Thyroid gland (tissue), 4 donors: ENCODE data around the gene SPHK1. TPM values are rescaled to one million over a fixed set of nuclear protein-coding genes. Genes with fewer than 3 reads are reported as not detected.

Experiments used
- DNase-seq, 2 donors: peaks; one replicate each; pipeline ENCODE4 v3.0.0-alpha.2; 2019
- H3K27ac ChIP-seq, 3 donors: fragments of 200-600 bp; sonication (generic); 1 replicate in 2 of 3; 2 replicates in 1 of 3; pipeline ENCODE4 v1.5.1; 2016 to 2019; ENCODE audit warnings: mild to moderate bottlenecking in 1 of 3, moderate library complexity in 1 of 3
- H3K27me3 ChIP-seq: fragments of 200-600 bp; sonication (generic); one replicate; pipeline ENCODE4 v1.5.1; 2019
- H3K36me3 ChIP-seq, 2 donors: fragments of 200-600 bp; sonication (generic); one replicate each; pipeline ENCODE4 v1.5.1; 2016 to 2019
- H3K4me1 ChIP-seq, 2 donors: fragments of 200-600 bp; sonication (generic); one replicate each; pipeline ENCODE4 v1.5.1; 2017 to 2019
- H3K4me3 ChIP-seq, 3 donors: fragments of 200-600 bp; sonication (generic); replicated peaks in 1 of 3; 1 replicate in 2 of 3; 2 replicates in 1 of 3; pipeline ENCODE4 v1.5.1; 2016; ENCODE audit warnings: mild to moderate bottlenecking in 1 of 3
- H3K9me3 ChIP-seq: fragments of 200-600 bp; sonication (generic); one replicate; pipeline ENCODE4 v1.5.1; 2017
- CTCF ChIP-seq, 6 experiments: fragments of 200-600 bp in 3 of 6; fragments of 450-650 bp in 3 of 6; sonication (generic) in 3 of 6; IDR thresholded peaks; one replicate each; pipeline ENCODE4 v1.5.1; 2016 to 2019; ENCODE audit warnings: antibody characterized with exemption in 6 of 6, mild to moderate bottlenecking in 2 of 6, inconsistent platforms in 1 of 6, moderate library complexity in 1 of 6
- POLR2A ChIP-seq, 2 donors: fragments of 450-650 bp; IDR thresholded peaks; one replicate each; pipeline ENCODE4 v1.6.1; 2017; ENCODE audit warnings: antibody characterized with exemption in 2 of 2, mild to moderate bottlenecking in 2 of 2, moderate library complexity in 1 of 2
- WGBS, 2 donors: methylation state at CpG; one replicate each; pipeline ENCODE4 v1.1.5; 2017; 5-methylcytosine and 5-hydroxymethylcytosine counted together
- intact Hi-C: fragments of 100-400 bp; cut with DNase I; formaldehyde crosslinking; loops from one replicate; pipeline ENCODE4 v1.15.1; 2023
- total RNA-seq, 4 donors: library from RNA; depleted of rRNA; stranded (reverse); fragments of >200 nt; gene quantifications; one replicate each; pipeline ENCODE4 v1.2.3, GENCODE V29; 2016

SPHK1 gene
- total RNA-seq, 4 donors from 2014 or later, result 8.5 to 24.5 (median 13.8) TPM

- DNase-seq, result peak in 1 of 2 donors; percentile 10
- TF ChIP-seq POLR2A (IDR thresholded peaks at IDR 0.05) (no peak), CTCF (IDR thresholded peaks at IDR 0.05) (no peak)
- no peaks in the 10 kb centered on the region for H3K27me3 ChIP-seq
- H3K9me3 ChIP-seq, result no peaks in the 10 kb centered on the region
- peaks cover 0 to 14% of the 10 kb centered on the region in 2 donors for H3K4me1 ChIP-seq
- intact Hi-C loops, result no loop called here
- H3K4me3 ChIP-seq, result no peak overlapping the region
- H3K36me3 ChIP-seq, result peaks cover 11 to 16% of the 10 kb centered on the region in 2 donors
- peak overlapping the region; percentile 90 to 98 (median 93) for H3K27ac ChIP-seq
- WGBS, 2 donors, result 44 to 45% methylated on average over 9 of the region's 9 CpGs
These were observed 32.8 kb upstream of the SPHK1 start for GRCh38 chr17:76351526-76352071.

GRCh38 chr17:76353004-76353598, 31.3 kb upstream of the SPHK1 start:
- Histone ChIP-seq H3K27ac (peak overlapping the region; percentile 90 to 98 (median 93)), H3K9me3 (no peaks in the 10 kb centered on the region), H3K36me3 (peaks cover 1 to 5% of the 10 kb centered on the region in 2 donors), H3K4me1 (peaks cover 0 to 14% of the 10 kb centered on the region in 2 donors), H3K27me3 (no peaks in the 10 kb centered on the region), H3K4me3 (peak overlapping the region; percentile 72 to 91 (median 84))
- no peak for TF ChIP-seq CTCF (IDR thresholded peaks at IDR 0.05)
- no peak for TF ChIP-seq POLR2A (IDR thresholded peaks at IDR 0.05)
- intact Hi-C loops, result no loop called here
- DNase-seq, result peak; percentile 39 to 53
- WGBS, 2 donors, result 0% methylated on average over 2 to 10 of the region's 51 CpGs

GRCh38 chr17:76353599-76354316, 30.7 kb upstream of the SPHK1 start, which contains the start of gene PRPSAP1:
TSS of gene PRPSAP1 (minus strand) at chr17:76353916. CDS start at chr17:76353703, 213 bp downstream.
- peak; percentile 88 to 89 for DNase-seq
- no peaks in the 10 kb centered on the region for H3K36me3 ChIP-seq
- 0% methylated on average over 15 of the region's 75 CpGs for WGBS, 2 donors
- no peaks in the 10 kb centered on the region for H3K9me3 ChIP-seq
- TF ChIP-seq CTCF (IDR thresholded peaks at IDR 0.05) (peak in 5 of 6 experiments; percentile 18 to 49 (median 39)), POLR2A (IDR thresholded peaks at IDR 0.05) (peak; percentile 92 to 97)
- H3K4me1 ChIP-seq, result peaks cover 0 to 14% of the 10 kb centered on the region in 2 donors
- H3K27ac ChIP-seq, result peak within 1 kb of the TSS; percentile 90 to 98 (median 93)
- no peaks in the 10 kb centered on the region for H3K27me3 ChIP-seq
- intact Hi-C loops, result no loop called here
- peak within 1 kb of the TSS; percentile 72 to 91 (median 84) for H3K4me3 ChIP-seq

GRCh38 chr17:76354317-76354729, 30.1 kb upstream of the SPHK1 start:
- DNase-seq, result no peak
- TF ChIP-seq POLR2A (IDR thresholded peaks at IDR 0.05) (no peak), CTCF (IDR thresholded peaks at IDR 0.05) (no peak)
- H3K27me3 ChIP-seq, result no peaks in the 10 kb centered on the region
- H3K27ac ChIP-seq, result peak overlapping the region in 2 of 3 donors; percentile 90 to 93
- no peaks in the 10 kb centered on the region for H3K9me3 ChIP-seq
- peaks cover 0 to 14% of the 10 kb centered on the region in 2 donors for H3K4me1 ChIP-seq
- WGBS, 2 donors, result 2 to 4% methylated on average over 18 of the region's 18 CpGs
- intact Hi-C loops, result no loop called here
- no peaks in the 10 kb centered on the region for H3K36me3 ChIP-seq
- peak overlapping the region in 2 of 3 donors; percentile 84 to 91 for H3K4me3 ChIP-seq
